GM12801 (cell line): Measurements from ENCODE around the gene NRSN2.

Experiments
- TF ChIP-seq, protein P1 (sequence below): IDR thresholded peaks from one replicate; pipeline ENCODE4 v1.5.1; 2011; ENCODE audit warnings: control low read depth; ENCODE audit not compliant: insufficient read length; ENCODE audit errors: extremely low read depth

Gene NRSN2

DNA sequence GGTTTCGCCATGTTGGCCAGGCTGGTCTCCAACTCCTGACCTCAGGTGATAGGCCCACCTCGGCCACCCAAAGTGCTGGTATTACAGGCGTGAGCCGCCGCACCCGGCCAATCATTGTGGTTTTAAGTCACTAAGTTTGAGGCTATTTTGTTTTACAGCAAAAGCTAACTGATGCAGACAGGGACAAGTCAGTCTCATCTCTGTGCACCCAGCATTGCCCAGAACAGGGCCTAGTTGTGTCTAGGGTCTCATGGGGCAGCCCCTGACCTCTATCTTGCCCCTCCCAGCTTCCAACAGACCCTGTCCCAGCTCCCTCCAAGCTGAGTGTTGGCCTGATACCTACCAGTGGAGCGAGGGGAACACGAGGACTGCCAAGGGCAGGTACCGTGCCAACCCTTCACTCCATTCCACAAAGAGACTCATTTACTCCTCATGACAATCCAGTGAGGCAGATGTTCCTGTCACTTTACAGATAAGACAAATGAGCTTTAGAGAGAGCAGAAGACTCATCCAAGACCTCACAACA, 52.3 kb downstream of the NRSN2 start:
- TF ChIP-seq, protein P1, sequence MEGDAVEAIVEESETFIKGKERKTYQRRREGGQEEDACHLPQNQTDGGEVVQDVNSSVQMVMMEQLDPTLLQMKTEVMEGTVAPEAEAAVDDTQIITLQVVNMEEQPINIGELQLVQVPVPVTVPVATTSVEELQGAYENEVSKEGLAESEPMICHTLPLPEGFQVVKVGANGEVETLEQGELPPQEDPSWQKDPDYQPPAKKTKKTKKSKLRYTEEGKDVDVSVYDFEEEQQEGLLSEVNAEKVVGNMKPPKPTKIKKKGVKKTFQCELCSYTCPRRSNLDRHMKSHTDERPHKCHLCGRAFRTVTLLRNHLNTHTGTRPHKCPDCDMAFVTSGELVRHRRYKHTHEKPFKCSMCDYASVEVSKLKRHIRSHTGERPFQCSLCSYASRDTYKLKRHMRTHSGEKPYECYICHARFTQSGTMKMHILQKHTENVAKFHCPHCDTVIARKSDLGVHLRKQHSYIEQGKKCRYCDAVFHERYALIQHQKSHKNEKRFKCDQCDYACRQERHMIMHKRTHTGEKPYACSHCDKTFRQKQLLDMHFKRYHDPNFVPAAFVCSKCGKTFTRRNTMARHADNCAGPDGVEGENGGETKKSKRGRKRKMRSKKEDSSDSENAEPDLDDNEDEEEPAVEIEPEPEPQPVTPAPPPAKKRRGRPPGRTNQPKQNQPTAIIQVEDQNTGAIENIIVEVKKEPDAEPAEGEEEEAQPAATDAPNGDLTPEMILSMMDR, result no peak

DNA sequence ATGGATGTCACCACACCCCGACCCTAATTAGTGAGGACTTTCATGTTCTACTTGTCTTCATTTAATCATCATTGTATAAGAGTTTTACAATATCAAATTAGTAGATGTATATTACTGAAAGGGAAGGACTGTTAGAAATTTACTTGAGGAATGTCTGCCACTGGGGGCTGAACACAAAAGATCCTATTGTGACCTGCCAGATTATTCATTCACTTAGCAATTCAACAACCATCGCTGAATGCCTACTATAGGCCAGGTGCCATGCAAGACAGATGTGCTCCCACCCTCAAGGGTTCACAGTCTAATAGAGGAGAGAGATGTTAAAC, 53.2 kb downstream of the NRSN2 start:
- TF ChIP-seq, protein P1, result no peak

DNA sequence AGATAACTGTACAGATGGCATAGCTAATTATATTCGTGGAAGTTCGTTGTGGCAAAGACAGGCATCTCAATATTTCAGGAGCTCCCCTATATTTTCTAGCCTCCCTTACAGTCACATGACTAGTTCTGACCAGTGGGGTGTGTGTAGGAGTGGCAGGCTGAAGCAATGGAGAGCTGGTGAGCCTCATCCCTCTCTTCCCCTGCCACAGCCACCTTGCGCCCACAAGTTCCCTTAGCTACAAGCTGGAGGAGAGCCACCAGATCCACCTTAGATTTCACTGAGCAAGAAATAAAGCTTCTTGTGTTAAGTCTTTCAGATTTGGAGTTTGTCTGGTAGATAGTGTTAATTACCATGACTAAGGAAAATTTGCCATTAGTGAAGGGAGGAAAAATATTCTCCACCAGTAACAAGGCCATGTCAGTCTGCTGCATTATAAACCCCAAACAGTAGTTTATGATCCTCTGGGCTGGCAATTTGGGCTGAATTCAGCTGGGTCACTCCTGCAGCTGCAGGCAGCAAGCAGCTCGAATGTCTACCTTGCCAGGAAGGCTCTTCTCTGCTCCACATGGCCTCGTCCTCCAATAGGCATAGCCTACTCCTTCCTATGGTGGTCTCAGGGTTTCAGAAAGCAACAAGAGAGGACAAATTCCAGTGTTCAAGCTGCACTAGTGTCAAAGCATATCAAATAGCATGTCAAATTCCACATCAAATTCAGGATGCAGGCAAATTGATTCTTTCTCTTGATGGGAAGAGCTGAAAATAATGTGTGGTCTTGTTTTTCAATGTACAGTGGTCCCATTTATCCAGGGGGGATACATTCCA, 53.8 kb downstream of the NRSN2 start:
- TF ChIP-seq, protein P1, result no peak

DNA sequence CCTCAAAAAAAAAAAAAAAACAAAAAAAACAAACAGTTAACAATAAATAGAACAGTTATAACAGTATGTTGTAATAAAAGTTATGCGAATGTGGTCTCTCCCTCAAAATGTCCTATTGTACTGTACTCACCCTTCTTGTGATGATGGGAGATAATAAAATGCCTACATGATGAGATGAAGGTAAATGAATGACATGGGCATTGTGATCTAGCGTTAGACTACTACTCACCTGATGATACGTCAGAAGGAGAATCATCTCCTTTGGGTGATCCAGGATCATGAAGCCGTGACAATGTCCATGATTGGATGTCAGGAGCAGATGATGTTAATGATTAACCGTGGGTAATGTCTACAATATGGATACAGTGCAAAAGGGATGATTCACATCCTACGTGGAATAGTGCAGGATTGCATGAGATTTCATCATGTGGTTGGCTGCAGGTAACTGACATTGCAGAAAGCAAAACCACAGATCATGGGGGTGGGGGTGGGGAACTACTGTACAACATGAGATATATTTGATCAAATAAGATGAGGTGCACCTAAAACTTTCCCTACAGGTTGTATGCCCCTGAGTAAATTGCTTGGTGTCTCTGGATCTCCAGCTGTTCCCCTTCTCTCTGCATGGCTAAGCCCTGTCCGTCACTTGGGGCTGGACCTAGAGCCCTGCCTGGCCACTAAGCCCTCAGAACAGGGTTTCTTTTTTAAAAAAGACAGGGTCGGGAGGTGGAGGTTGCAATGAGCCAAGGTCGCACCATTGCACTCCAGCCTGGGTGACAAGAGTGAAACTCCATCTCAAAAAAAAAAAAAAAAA, 55.0 kb downstream of the NRSN2 start:
- TF ChIP-seq, protein P1, result no peak

DNA sequence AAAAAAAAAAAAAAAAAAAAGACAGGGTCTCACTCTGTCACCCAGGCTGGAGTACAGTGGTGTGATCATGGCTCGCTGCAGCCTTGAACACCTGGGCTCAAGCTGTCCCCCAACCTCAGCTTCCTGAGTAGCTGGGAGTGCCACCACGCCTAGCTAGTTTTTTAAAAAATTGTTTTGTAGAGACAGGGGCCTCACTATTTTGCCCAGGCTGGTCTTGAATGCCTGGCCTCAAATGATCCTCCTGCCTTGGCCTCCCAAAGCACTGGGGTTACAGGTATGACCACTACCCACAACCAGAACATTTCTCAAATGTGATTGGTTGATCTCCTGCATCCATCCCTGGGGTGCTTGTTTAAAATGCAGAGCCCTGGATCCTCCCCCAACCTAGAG, 55.6 kb downstream of the NRSN2 start:
- TF ChIP-seq, protein P1, result no peak

DNA sequence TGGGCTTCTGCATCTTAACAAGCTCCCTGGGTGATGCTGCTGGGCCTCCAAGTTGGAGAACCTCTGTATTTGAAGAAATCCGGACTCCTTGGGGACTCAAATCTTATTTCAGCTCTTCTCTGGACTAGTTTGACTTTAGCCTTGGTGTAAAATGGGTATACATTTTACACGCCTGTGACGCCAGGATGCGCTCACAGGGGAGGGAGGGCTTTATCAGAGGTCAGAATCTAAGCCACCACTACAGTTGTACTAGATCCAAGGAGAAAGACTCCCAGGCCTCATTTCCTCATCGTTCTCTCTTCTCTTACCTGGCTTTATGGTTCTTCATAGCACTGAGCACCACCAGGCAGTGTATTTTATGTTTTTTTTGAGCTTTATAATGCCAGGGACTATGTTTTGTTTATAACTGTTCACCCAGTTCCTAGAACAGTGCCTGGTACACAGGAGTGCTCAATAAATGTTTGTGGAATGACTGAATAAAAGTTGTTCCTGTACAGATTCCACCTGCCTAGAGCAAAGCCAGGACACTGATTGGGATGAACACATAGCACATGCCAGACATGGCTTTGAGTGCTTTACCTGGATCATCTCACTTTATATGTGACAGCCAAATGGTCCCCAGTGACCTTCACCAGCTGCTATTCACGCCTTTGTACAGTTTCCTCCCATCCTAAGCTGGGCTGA, 56.1 kb downstream of the NRSN2 start:
- TF ChIP-seq, protein P1, result no peak

DNA sequence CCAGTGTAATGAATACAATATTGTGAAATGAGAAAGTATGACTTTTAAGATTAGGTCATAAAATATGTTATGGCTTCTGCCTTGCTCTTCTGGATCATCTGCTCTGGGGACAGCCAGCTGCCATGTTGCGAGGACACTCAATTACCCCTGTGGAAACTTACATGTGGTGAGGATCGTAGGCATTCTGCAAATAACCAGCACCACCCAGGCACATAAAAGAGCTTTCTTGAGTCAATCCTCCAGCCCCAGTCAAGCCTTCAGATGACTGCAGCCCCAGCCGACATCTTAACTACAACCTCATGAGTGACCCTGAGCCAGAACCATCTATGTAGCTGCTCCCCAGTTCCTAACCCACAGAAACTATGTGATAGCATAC, 56.7 kb downstream of the NRSN2 start:
- TF ChIP-seq, protein P1, result no peak
